GM21447 (cell line): ENCODE data around the gene TBL1XR1.
"Not testable (repeated sequence)": the region's sequence is repeated elsewhere in the genome, so short reads cannot be mapped to it uniquely, and the experiment has no call there.

Experiments
- ATAC-seq: cut with Tn5 transposase; IDR thresholded peaks from one replicate; pipeline ENCODE4 v1.9.1; 2021; ENCODE audit not compliant: unreplicated experiment

The TBL1XR1 gene

GRCh38 chr3:177035676-177036075, 161.6 kb downstream of the TBL1XR1 start:
- ATAC-seq: no peak

DNA sequence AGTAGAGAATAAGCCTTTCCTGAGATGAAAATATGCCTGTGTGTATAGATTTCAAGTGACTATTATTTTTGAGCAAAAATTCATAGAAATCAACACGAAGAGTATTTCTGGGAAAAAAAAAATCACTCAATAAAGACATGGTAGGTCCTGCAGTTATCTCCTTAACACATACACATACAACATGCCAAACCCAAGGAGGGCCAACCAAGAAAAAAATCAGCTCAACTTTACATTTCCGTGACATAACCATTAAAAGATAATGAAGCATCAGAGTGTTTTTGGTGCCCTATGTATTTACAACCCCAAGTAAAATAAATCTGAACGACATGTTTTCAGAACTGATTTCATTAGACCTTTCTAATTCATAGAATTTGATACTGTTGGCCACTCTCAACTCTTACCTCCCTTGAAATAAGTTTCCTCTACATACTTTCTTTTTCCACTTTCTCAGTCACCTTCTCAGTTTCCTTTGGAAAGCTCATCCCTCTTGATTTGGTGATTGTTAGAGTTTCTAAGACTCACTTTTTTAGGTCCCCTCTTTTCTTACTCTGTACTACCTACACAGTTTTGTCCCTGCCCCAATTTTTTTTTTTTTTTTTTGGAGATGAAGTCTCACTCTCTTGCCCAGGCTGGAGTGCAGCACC, 162.3 kb downstream of the TBL1XR1 start:
- no peak for ATAC-seq

DNA sequence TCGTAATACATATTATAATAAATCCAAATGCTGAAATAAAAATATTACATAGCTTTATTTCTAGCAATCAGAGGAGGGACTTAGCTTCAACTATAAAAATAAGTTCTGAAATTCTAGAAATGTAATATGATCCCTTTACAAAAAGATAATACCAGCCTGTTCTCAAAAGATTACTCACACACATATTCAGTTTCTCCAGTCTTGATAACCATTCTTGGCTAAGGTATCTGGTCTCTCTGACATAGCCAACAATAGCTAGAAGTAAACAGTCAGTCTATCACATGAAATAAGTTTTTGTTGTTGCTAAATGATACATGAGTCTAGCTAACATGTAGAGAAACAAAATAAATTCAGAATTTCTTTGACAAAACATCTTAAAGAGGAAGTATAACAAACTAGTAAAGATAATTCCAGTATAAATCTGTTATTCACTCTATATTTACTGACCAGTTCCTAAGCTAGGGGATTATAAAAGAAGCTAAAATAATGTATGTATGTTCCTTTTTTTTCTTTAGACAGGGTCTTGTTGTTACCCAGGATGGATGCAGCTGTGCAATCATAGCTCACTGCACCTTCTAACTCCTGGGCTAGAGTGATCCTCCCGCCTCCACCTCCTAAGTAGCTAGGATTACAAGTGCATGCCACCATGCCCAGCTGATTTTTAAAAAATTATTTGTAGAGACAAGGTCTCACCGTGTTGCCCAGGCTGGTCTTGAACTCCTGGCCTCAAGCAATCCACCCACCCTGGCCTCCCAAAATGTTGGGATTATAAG, 170.6 kb downstream of the TBL1XR1 start:
- no peak for ATAC-seq

DNA sequence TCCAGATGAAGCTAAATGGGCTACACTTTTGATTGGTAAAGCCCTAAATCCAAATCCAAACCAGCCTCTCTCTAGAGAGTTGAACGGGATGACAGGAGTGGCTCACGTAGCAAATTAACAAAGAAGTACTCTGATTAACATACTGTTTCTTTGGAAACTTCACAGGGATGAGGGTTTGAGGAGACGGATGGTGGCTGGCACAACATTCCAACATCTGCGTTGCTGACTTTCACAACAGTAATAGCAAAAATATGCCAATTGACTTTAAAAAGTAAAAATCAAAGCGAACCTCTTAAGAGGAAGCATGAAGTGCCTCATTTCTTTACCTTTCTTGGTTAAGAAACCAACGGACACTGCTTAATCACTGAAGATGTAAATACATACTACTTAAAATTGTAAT, 181.4 kb downstream of the TBL1XR1 start:
- ATAC-seq: no peak

- ATAC-seq: no peak
These were observed 183.5 kb downstream of the TBL1XR1 start for GRCh38 chr3:177013681-177014280.

- no peak for ATAC-seq
These were observed 191.4 kb downstream of the TBL1XR1 start for GRCh38 chr3:177005718-177006405.

- ATAC-seq: not testable (repeated sequence)
These were observed 197.1 kb downstream of the TBL1XR1 start for GRCh38 chr3:177000159-177000558.

GRCh38 chr3:176995946-176996345, 201.3 kb downstream of the TBL1XR1 start:
- ATAC-seq: no peak

GRCh38 chr3:176994891-176995781, 202.1 kb downstream of the TBL1XR1 start:
- no peak for ATAC-seq

GRCh38 chr3:176994393-176994792, 202.9 kb downstream of the TBL1XR1 start:
- ATAC-seq: no peak

GRCh38 chr3:176992978-176993377, 204.3 kb downstream of the TBL1XR1 start:
- no peak for ATAC-seq

- ATAC-seq: no peak
These were observed 204.7 kb downstream of the TBL1XR1 start for GRCh38 chr3:176992565-176992964.

DNA sequence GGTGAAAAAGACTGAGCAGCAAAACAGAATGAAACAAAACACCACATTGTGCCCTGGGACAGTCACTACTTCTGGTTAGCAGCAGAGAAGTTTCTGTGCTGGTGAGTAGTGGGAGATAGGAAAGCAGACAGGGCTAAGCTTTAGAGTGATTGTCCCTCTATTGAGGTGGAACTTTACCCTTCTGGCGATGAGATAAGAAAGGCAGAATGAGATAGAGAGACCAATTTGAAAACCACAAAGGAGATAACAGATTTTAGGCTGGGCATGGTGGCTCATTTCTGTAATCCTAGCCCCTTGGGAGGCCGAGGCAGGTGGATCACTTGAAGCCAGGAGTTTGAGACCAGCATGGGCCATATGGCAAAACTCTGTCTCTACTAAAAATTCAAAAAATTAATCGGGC, 208.5 kb downstream of the TBL1XR1 start:
- ATAC-seq: no peak

GRCh38 chr3:176987901-176988650, 209.2 kb downstream of the TBL1XR1 start:
- no peak for ATAC-seq

- ATAC-seq: no peak
These were observed 218.8 kb downstream of the TBL1XR1 start for GRCh38 chr3:176978441-176978840.

- no peak for ATAC-seq
These were observed 220.0 kb downstream of the TBL1XR1 start for GRCh38 chr3:176977331-176977730.

DNA sequence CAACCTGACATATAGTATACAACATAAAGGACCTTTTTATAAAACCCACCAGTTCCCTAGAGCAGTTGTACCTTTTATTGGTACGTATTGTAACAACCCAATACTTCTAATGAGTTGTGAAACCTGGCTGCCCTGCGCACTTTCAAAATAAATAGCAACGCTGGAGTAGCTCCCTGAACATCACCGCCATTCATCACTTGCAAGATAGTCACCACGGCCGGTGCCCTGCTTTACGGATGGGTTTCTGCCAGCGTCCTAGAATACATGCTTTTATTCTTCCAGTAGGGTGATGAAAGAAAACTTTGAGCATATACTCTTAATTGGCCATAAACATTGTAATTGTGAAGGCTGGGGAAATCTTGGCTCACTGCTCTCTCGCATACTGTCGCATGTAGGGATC, 220.7 kb downstream of the TBL1XR1 start:
- ATAC-seq: no peak

DNA sequence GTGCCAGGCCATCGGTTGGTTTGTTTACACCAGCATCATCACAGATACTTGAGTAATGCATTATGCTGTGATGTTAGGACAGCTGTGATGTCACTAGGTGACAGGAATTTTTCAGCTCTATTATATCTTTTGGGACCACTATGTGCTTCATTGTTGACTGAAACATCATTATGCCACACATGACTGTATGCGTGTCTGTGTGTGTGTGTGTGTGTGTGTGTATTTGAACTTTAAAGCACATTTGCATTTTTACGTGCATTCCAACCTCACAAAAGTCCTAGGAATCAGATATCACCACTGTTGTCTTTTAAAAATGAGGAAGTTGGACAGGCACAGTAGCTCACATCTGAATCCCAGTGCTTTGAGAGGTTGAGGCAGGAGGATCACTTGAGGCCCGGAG, 223.0 kb downstream of the TBL1XR1 start:
- no peak for ATAC-seq

DNA sequence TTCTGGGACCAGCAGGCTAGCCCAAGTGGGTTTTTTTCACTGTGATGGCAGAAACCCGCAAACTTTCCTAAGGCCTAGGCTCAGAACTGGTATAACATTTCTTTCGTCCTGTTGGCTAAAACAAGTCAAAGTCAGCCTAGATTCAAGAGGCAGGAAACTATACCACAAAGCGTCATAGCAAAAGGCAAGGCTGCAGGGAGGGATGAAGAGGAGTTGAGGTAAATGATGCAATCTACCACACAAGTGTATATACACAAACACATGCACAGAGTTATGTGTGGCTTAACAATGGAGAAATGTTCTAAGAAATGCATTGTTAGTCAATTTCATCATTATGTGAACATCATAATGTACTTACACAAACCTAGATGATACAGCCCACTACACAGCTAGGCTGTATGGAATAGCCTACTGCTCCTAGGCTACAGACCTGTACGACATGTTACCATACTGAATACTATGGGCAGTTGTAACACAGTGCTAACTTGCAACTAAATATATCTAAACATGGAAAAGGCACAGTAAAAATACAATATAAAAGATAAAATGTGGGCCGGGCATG, 225.6 kb downstream of the TBL1XR1 start:
- no peak for ATAC-seq

DNA sequence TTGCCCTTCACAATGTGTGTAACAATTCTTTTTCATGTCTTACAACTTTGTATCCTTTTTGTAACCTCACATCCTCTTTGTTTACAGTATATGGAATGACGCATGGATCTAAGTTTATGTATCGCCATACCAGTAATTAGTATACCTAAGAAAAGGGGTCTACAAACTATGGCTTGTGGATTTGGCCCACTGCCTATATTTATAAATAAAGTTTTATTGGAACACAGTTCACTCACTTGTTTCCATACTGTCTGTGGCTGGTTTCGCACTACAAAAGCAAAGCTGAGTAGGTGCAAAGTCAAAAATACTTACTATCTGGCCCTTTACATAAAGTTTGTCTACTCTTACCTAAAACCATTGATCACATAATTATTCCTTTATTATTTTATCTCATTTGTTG, 226.5 kb downstream of the TBL1XR1 start:
- ATAC-seq: no peak
